H1 (cell line): ENCODE measurements around the gene ABHD16A. TPM values are rescaled to one million over a fixed set of nuclear protein-coding genes. Genes with fewer than 3 reads are reported as not detected.

Source experiments
- ATF2 ChIP-seq: IDR thresholded peaks from 2 replicates; pipeline ENCODE4 v1.6.1; 2012; ENCODE audit warnings: low read length, inconsistent platforms
- BCL11A ChIP-seq, 2 experiments: IDR thresholded peaks; one replicate each; pipeline ENCODE4 v1.6.1; 2011; ENCODE audit warnings: low read depth in 2 of 2, low read length in 2 of 2, mild to moderate bottlenecking in 2 of 2
- CBX5 ChIP-seq: fragments of 300-800, 300-1000 bp; sonication (generic); IDR thresholded peaks from 2 replicates; pipeline ENCODE4 v1.7.1; 2016; ENCODE audit warnings: antibody characterized with exemption, low read length, low read depth
- CHD2 ChIP-seq: IDR thresholded peaks from 2 replicates; pipeline ENCODE4 v1.6.1; 2012; ENCODE audit warnings: low read length, improper control_type of control experiment
- CHD7 ChIP-seq: fragments of 300-600 bp; sonication (generic); IDR thresholded peaks from 2 replicates; pipeline ENCODE4 v1.7.1; 2012; ENCODE audit warnings: low read length, moderate library complexity, mild to moderate bottlenecking, inconsistent platforms; ENCODE audit not compliant: insufficient replicate concordance
- GABPA ChIP-seq: IDR thresholded peaks from 2 replicates; pipeline ENCODE4 v1.6.1; 2011; ENCODE audit warnings: mild to moderate bottlenecking, low read length, moderate library complexity, borderline replicate concordance; ENCODE audit not compliant: insufficient read depth
- KDM1A ChIP-seq: fragments of 200-600, 300-600 bp; sonication (generic); IDR thresholded peaks from 2 replicates; pipeline ENCODE4 v1.7.1; 2016; ENCODE audit warnings: mild to moderate bottlenecking, low read length, borderline replicate concordance
- KDM5A ChIP-seq: fragments of 200-600 bp; IDR thresholded peaks from 2 replicates; pipeline ENCODE4 v1.7.1; 2012; ENCODE audit warnings: mild to moderate bottlenecking, low read length, inconsistent platforms, mixed read lengths
- polyA plus RNA-seq, 7 experiments: library from polyadenylated mRNA; depleted of rRNA in 3 of 7; stranded (reverse) in 5 of 7; unstranded in 2 of 7; fragments of >200 nt in 5 of 7; fragments of 200-250 nt in 2 of 7; gene quantifications; 1 replicate in 5 of 7; 2 replicates in 1 of 7; 4 replicates in 1 of 7; pipeline versions ENCODE4 v1.2.1 to v1.2.3, GENCODE V29; 2011 to 2013; ENCODE audit warnings: missing spikeins in 2 of 7, mixed read lengths in 2 of 7
- total RNA-seq: library from RNA; stranded (reverse); fragmentation: NEBNext Ultra II Directional; extraction: Animal tissue kit (Norgen Biotek cat#: 25700); gene quantifications from 2 replicates; pipeline ENCODE4 v1.2.1, GENCODE V29; 2021
- TF ChIP-seq, protein P1 (sequence below): IDR thresholded peaks from 2 replicates; pipeline ENCODE4 v1.6.1; 2011; ENCODE audit warnings: low read length, improper control_type of control experiment

Gene ABHD16A
- total and polyA plus RNA-seq, 2 of the 8 experiments (the other 6 are each of a cell fraction or from before 2014, with no cell fraction given) = 32.9 to 40.2 TPM

- TF ChIP-seq CHD7 (no peak), BCL11A (IDR thresholded peaks at IDR 0.05; ENCODE audit: low read depth in 2 of 2, low read length in 2 of 2) (no peak), KDM1A (no peak), KDM5A (no peak), CBX5 (no peak), ATF2 (no peak), GABPA (no peak), CHD2 (no peak)
- TF ChIP-seq, protein P1, sequence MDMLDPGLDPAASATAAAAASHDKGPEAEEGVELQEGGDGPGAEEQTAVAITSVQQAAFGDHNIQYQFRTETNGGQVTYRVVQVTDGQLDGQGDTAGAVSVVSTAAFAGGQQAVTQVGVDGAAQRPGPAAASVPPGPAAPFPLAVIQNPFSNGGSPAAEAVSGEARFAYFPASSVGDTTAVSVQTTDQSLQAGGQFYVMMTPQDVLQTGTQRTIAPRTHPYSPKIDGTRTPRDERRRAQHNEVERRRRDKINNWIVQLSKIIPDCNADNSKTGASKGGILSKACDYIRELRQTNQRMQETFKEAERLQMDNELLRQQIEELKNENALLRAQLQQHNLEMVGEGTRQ = no peak
Observed at GRCh38 chr6:31645325-31645724, 57.8 kb downstream of the ABHD16A start (continued).
